HG03460 (cell line): ENCODE data around the gene MISP3.

ENCODE experiments used
- ATAC-seq: cut with Tn5 transposase; IDR thresholded peaks from one replicate; pipeline ENCODE4 v1.9.1; 2021; ENCODE audit not compliant: unreplicated experiment

The MISP3 gene

GRCh38 chr19:14119146-14119545 is 46.6 kb downstream of the MISP3 start:
- no peak for ATAC-seq

- ATAC-seq, result no peak
Measured at GRCh38 chr19:14119644-14120496, 47.3 kb downstream of the MISP3 start.

DNA sequence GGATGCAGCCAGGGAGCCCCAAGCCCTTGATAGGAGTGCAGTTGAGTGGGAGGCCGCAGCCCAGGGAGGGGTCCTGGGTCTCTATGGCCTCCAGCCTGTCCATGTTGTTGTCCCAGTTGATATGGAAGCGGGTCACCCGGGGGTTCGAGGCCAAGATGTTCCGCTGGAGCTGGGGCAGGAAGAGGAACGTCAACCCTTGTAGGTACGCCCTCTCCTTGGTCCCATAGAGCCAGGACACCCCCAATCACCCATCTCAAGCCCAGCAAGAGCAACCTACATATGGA is 47.9 kb downstream of the MISP3 start:
- ATAC-seq, result no peak

DNA sequence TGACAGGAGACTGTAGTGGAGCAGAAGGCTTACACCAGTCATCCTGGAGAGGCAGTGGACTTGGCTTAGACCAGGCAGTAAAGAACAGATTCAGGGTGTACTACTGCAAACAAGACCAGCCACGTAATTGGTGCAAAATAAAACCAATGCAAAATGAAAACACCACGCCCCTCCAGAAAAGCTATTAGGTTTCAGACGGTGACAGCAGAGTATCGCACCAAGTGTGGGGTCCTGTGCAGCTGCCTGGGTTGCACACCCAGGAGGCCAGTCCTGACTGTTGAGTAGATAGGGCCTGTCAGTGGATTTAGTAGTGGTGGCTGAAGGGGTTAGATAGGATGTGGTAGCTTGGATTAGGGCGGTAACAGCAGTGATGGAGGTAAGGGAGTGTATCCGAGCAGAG is 50.3 kb downstream of the MISP3 start:
- ATAC-seq, result no peak
